Measurements from ENCODE around the gene IGSF1.

The IGSF1 gene

DNA sequence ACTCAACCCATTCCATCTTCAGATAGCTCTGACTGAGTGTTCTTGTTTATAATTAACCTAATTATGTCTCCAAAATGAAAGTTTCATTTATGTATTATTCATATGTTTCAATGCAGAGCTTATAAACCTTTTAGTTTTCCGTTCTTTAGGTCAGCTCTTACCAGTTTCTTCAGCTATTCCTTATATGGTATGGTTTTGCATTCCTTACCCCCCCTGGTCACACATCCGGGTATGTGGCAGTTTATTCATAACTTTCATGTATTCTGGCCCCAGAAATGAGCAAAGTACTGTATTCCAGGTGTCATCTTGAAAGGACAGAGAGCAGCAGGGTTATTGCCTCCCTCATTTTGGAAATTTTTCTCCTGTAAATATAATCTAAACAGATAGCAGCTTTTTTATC lies 16.8 kb upstream of the IGSF1 start:
- peak overlapping the region; percentile 28; the same call in 1 of the 2 replicates for H2AFZ ChIP-seq (ENCODE audit: low read length)
- no peaks in the 10 kb centered on the region for H4K20me1 ChIP-seq (ENCODE audit: insufficient read depth, low read length)
- no peaks in the 10 kb centered on the region for H3K36me3 ChIP-seq (replicated peaks; ENCODE audit: insufficient read depth, low read length)
- no peaks in the 10 kb centered on the region for H3K9me3 ChIP-seq (replicated peaks; ENCODE audit: insufficient read depth, low read length)
- H3K27ac ChIP-seq (ENCODE audit: low read length): peak overlapping the region; percentile 33; the same call in 1 of the 2 replicates
- H3K4me2 ChIP-seq (ENCODE audit: low read depth, low read length): peak overlapping the region; percentile 30
- peak; percentile 34 for DNase-seq
- H3K79me2 ChIP-seq (ENCODE audit: low read length): no peaks in the 10 kb centered on the region
- H3K4me3 ChIP-seq (ENCODE audit: low read length): no peak overlapping the region
- no peaks in the 10 kb centered on the region for H3F3A ChIP-seq (ENCODE audit: insufficient read depth, low read length)
- H3K9me2 ChIP-seq (replicated peaks; ENCODE audit: insufficient read depth, low read length): no peaks in the 10 kb centered on the region
- peaks cover 15% of the 10 kb centered on the region for H3K4me1 ChIP-seq (ENCODE audit: low read length)
- no peak overlapping the region for H3K9ac ChIP-seq (ENCODE audit: low read length)
- TF ChIP-seq, protein P1, sequence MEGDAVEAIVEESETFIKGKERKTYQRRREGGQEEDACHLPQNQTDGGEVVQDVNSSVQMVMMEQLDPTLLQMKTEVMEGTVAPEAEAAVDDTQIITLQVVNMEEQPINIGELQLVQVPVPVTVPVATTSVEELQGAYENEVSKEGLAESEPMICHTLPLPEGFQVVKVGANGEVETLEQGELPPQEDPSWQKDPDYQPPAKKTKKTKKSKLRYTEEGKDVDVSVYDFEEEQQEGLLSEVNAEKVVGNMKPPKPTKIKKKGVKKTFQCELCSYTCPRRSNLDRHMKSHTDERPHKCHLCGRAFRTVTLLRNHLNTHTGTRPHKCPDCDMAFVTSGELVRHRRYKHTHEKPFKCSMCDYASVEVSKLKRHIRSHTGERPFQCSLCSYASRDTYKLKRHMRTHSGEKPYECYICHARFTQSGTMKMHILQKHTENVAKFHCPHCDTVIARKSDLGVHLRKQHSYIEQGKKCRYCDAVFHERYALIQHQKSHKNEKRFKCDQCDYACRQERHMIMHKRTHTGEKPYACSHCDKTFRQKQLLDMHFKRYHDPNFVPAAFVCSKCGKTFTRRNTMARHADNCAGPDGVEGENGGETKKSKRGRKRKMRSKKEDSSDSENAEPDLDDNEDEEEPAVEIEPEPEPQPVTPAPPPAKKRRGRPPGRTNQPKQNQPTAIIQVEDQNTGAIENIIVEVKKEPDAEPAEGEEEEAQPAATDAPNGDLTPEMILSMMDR (IDR thresholded peaks at IDR 0.05; ENCODE audit: low read length): no peak
- TF ChIP-seq EZH2phosphoT487 (IDR thresholded peaks at IDR 0.05; ENCODE audit: low read length) (no peak), EZH2 (optimal IDR thresholded peaks at IDR 0.05; ENCODE audit: low read depth, low read length) (no peak)
- no peaks in the 10 kb centered on the region for H3K27me3 ChIP-seq (replicated peaks; ENCODE audit: insufficient read depth, low read length)

DNA sequence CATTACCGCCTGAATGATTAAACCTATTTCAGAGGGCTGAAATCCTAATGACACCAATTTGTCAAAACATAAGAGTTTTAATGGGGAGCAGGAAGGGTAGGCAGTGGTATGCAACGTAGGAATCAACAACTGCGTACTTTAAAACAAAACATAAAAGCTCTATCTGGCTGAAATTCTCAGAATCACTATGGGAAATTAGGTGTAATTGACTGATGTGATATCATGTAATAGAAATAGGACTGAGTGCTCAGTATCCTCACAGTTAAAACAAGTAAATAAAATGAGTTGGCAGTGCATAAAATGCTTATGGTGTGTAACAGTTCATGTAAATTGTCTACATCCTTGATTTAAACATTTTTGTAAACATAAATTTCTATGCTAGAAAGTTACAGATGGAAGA lies 13.6 kb upstream of the IGSF1 start:
- Histone ChIP-seq H3K4me1 (ENCODE audit: low read length) (peaks cover 15% of the 10 kb centered on the region), H3F3A (ENCODE audit: insufficient read depth, low read length) (no peaks in the 10 kb centered on the region), H3K9me2 (replicated peaks; ENCODE audit: insufficient read depth, low read length) (no peaks in the 10 kb centered on the region), H3K79me2 (ENCODE audit: low read length) (no peaks in the 10 kb centered on the region), H3K36me3 (replicated peaks; ENCODE audit: insufficient read depth, low read length) (no peaks in the 10 kb centered on the region), H3K9ac (ENCODE audit: low read length) (no peak overlapping the region), H3K9me3 (replicated peaks; ENCODE audit: insufficient read depth, low read length) (no peaks in the 10 kb centered on the region), H3K4me2 (ENCODE audit: low read depth, low read length) (no peak overlapping the region), H2AFZ (ENCODE audit: low read length) (no peak overlapping the region), H3K27me3 (replicated peaks; ENCODE audit: insufficient read depth, low read length) (no peaks in the 10 kb centered on the region), H4K20me1 (ENCODE audit: insufficient read depth, low read length) (no peaks in the 10 kb centered on the region), H3K27ac (ENCODE audit: low read length) (no peak overlapping the region), H3K4me3 (ENCODE audit: low read length) (no peak overlapping the region)
- DNase-seq: no peak
- TF ChIP-seq, protein P1 (IDR thresholded peaks at IDR 0.05; ENCODE audit: low read length): no peak
- no peak for TF ChIP-seq EZH2phosphoT487 (IDR thresholded peaks at IDR 0.05; ENCODE audit: low read length)

DNA sequence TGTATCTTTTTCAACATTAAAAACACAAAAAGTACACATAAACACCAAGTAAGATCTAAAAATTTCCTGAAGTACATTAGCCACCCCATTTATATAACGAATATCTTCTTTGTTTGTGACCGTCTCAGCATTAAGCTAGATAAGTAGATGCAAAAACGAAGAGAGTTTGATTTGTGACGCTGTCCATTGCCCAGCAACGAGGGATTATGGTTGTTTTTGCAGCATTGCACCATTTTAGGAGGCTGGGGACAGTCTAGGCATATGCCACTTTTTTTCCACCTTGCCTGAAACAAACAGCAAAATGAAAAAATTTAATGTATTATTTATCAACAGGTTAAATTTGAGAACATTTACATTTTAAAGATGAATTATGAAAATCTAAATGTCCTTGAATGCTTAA lies 12.0 kb upstream of the IGSF1 start:
- Histone ChIP-seq H3K9ac (ENCODE audit: low read length) (no peak overlapping the region), H3K9me2 (replicated peaks; ENCODE audit: insufficient read depth, low read length) (no peaks in the 10 kb centered on the region), H3K4me2 (ENCODE audit: low read depth, low read length) (no peak overlapping the region), H3K36me3 (replicated peaks; ENCODE audit: insufficient read depth, low read length) (no peaks in the 10 kb centered on the region), H3K9me3 (replicated peaks; ENCODE audit: insufficient read depth, low read length) (no peaks in the 10 kb centered on the region), H3K27me3 (replicated peaks; ENCODE audit: insufficient read depth, low read length) (no peaks in the 10 kb centered on the region), H4K20me1 (ENCODE audit: insufficient read depth, low read length) (no peaks in the 10 kb centered on the region), H2AFZ (ENCODE audit: low read length) (no peak overlapping the region), H3K4me3 (ENCODE audit: low read length) (no peak overlapping the region), H3K79me2 (ENCODE audit: low read length) (no peaks in the 10 kb centered on the region), H3F3A (ENCODE audit: insufficient read depth, low read length) (no peaks in the 10 kb centered on the region), H3K27ac (ENCODE audit: low read length) (no peak overlapping the region), H3K4me1 (ENCODE audit: low read length) (peaks cover 7% of the 10 kb centered on the region)
- TF ChIP-seq EZH2phosphoT487 (IDR thresholded peaks at IDR 0.05; ENCODE audit: low read length) (no peak), EZH2 (optimal IDR thresholded peaks at IDR 0.05; ENCODE audit: low read depth, low read length) (no peak)
- TF ChIP-seq, protein P1 (IDR thresholded peaks at IDR 0.05; ENCODE audit: low read length): no peak
- no peak for DNase-seq

Measured in MM.1S (cell line).